ENCODE measurements around the gene TMEM14B. TPM values are rescaled to one million over a fixed set of nuclear protein-coding genes. Genes with fewer than 3 reads are reported as not detected.

TMEM14B gene
- total RNA-seq, 1 experiment from 2014 or later = 109 TPM

Small RNA genes within 50 kb of the gene (small RNA-seq; reads per million reads assigned to genes)
- 0 to 0.18 reads per million in 2 experiments for gene RNA5SP203

Other genes starting within 250 kb of the TMEM14B start
- gene GCNT2, start 226.5 kb upstream of the TMEM14B start, total RNA-seq (2014; rRNA removed; shearing (Covaris generic)) = 34.4 TPM in 2 replicates
- 0.81 and 1.3 TPM in 2 replicates for gene C6orf52, start 53.2 kb upstream of the TMEM14B start, total RNA-seq (2014; rRNA removed; shearing (Covaris generic))
- 36.3 and 37.5 TPM in 2 replicates for gene PAK1IP1, start 52.8 kb upstream of the TMEM14B start, total RNA-seq (2014; rRNA removed; shearing (Covaris generic))
- gene TMEM14C, start 24.7 kb upstream of the TMEM14B start, total RNA-seq (2014; rRNA removed; shearing (Covaris generic)) = 121 and 127 TPM in 2 replicates
- gene MAK, start 90.7 kb downstream of the TMEM14B start, total RNA-seq (2014; rRNA removed; shearing (Covaris generic)) = 1.0 and 1.6 TPM in 2 replicates
- not detected in 2 replicates for gene GCM2, start 134.2 kb downstream of the TMEM14B start, total RNA-seq (2014; rRNA removed; shearing (Covaris generic))
- gene SYCP2L, start 139.2 kb downstream of the TMEM14B start, total RNA-seq (2014; rRNA removed; shearing (Covaris generic)) = 12.2 and 13.3 TPM in 2 replicates